22Rv1 (cell line): ENCODE results near the gene CYTH1.

Experiments
- ZFX ChIP-seq: fragments of 450-650 bp; IDR thresholded peaks from 2 replicates; pipeline ENCODE4 v1.6.1; 2017; ENCODE audit warnings: antibody characterized with exemption, borderline replicate concordance
- TF ChIP-seq, protein P1 (sequence below): fragments of 450-650 bp; IDR thresholded peaks from 2 replicates; pipeline ENCODE4 v1.5.1; 2017; ENCODE audit warnings: mild to moderate bottlenecking

DNA sequence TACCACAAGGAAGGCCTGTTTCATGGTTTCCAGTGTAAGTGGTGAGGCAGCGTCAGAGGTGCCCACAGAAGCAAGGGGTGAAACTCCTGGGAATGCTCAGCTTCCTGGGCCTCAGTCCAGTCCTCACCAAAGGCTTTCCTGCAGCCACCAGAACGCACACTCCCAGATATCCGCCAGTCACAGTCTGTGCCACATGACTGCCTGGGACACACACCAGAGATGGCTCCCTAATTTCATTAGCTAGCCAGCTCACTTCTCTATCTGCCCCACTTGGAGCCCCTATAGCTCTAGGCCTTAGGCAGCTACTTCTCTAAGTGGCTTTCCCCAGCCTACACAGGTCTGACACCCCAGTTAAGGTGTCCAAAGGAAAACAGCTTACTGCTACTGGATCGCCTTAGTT, 77.0 kb downstream of the CYTH1 start:
- TF ChIP-seq, protein P1, sequence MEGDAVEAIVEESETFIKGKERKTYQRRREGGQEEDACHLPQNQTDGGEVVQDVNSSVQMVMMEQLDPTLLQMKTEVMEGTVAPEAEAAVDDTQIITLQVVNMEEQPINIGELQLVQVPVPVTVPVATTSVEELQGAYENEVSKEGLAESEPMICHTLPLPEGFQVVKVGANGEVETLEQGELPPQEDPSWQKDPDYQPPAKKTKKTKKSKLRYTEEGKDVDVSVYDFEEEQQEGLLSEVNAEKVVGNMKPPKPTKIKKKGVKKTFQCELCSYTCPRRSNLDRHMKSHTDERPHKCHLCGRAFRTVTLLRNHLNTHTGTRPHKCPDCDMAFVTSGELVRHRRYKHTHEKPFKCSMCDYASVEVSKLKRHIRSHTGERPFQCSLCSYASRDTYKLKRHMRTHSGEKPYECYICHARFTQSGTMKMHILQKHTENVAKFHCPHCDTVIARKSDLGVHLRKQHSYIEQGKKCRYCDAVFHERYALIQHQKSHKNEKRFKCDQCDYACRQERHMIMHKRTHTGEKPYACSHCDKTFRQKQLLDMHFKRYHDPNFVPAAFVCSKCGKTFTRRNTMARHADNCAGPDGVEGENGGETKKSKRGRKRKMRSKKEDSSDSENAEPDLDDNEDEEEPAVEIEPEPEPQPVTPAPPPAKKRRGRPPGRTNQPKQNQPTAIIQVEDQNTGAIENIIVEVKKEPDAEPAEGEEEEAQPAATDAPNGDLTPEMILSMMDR = no peak
- TF ChIP-seq ZFX = no peak
